HG02759 (cell line): ENCODE results near the gene UBR3.
"Not testable (repeated sequence)": the region's sequence is repeated elsewhere in the genome, so short reads cannot be mapped to it uniquely, and the experiment has no call there.

Source experiments
- ATAC-seq: cut with Tn5 transposase; IDR thresholded peaks from one replicate; pipeline ENCODE4 v1.9.1; 2021; ENCODE audit warnings: mild to moderate bottlenecking, moderate library complexity; ENCODE audit not compliant: unreplicated experiment

Gene UBR3

GRCh38 chr2:169928463-169928864 lies 101.2 kb downstream of the UBR3 start:
- ATAC-seq = no peak

GRCh38 chr2:169933124-169933711 lies 106.0 kb downstream of the UBR3 start:
- ATAC-seq = peak; percentile 67

- ATAC-seq = not testable (repeated sequence)
Measured at GRCh38 chr2:169936652-169937051, 109.4 kb downstream of the UBR3 start.

GRCh38 chr2:169945515-169945914 lies 118.3 kb downstream of the UBR3 start:
- no peak for ATAC-seq

- ATAC-seq = no peak
Measured at GRCh38 chr2:169946092-169946491, 118.8 kb downstream of the UBR3 start.

- ATAC-seq = no peak
Measured at GRCh38 chr2:169946546-169946945, 119.3 kb downstream of the UBR3 start.

GRCh38 chr2:169955940-169956339 lies 128.7 kb downstream of the UBR3 start:
- no peak for ATAC-seq

- not testable (repeated sequence) for ATAC-seq
Measured at GRCh38 chr2:169957219-169957618, 130.0 kb downstream of the UBR3 start.

GRCh38 chr2:169961911-169962310 lies 134.7 kb downstream of the UBR3 start:
- no peak for ATAC-seq

- ATAC-seq = no peak
Measured at GRCh38 chr2:169963786-169964185, 136.5 kb downstream of the UBR3 start.

GRCh38 chr2:169964740-169965139 lies 137.5 kb downstream of the UBR3 start:
- ATAC-seq = no peak

GRCh38 chr2:169965495-169965894 lies 138.2 kb downstream of the UBR3 start:
- ATAC-seq = no peak

- ATAC-seq = no peak
Measured at GRCh38 chr2:169966454-169966853, 139.2 kb downstream of the UBR3 start.

GRCh38 chr2:169968743-169969142 lies 141.5 kb downstream of the UBR3 start:
- no peak for ATAC-seq

- ATAC-seq = no peak
Measured at GRCh38 chr2:169975221-169975620, 148.0 kb downstream of the UBR3 start.

- no peak for ATAC-seq
Measured at GRCh38 chr2:169976335-169976851, 149.1 kb downstream of the UBR3 start.

GRCh38 chr2:169977530-169977929 lies 150.3 kb downstream of the UBR3 start:
- no peak for ATAC-seq

- no peak for ATAC-seq
Measured at GRCh38 chr2:169978402-169979017, 151.3 kb downstream of the UBR3 start.

- ATAC-seq = no peak
Measured at GRCh38 chr2:169979025-169979424, 151.8 kb downstream of the UBR3 start.

- ATAC-seq = no peak
Measured at GRCh38 chr2:169980001-169980400, 152.7 kb downstream of the UBR3 start.

GRCh38 chr2:169980643-169981042 lies 153.4 kb downstream of the UBR3 start:
- ATAC-seq = no peak

GRCh38 chr2:169982929-169983328 lies 155.7 kb downstream of the UBR3 start:
- no peak for ATAC-seq

- no peak for ATAC-seq
Measured at GRCh38 chr2:169983506-169983905, 156.3 kb downstream of the UBR3 start.
